ENCODE data around the gene CBLL1.

DNA sequence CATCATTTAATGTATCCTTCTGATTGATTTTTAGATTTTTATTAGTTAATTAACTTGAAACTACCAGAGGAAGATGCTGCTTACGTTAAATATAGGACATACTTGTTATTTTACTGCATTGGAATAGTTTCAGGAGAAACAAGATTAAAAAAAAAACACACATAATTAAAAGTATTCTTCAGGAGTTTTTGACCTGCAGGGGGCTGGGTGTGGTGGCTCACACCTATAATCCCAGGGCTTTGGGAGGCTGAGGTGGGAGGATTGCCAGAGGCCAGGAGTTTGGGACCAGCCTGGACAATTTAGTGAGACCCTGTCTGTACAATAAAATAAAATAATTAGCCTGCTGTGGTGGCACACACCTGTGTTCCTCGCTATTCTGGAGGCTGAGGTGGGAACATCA is 10.7 kb downstream of the CBLL1 start:
- TF ChIP-seq, protein P1, sequence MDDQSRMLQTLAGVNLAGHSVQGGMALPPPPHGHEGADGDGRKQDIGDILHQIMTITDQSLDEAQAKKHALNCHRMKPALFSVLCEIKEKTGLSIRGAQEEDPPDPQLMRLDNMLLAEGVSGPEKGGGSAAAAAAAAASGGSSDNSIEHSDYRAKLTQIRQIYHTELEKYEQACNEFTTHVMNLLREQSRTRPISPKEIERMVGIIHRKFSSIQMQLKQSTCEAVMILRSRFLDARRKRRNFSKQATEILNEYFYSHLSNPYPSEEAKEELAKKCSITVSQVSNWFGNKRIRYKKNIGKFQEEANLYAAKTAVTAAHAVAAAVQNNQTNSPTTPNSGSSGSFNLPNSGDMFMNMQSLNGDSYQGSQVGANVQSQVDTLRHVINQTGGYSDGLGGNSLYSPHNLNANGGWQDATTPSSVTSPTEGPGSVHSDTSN (IDR thresholded peaks at IDR 0.05): no peak
- TF ChIP-seq CHD2 (IDR thresholded peaks at IDR 0.05; ENCODE audit: low read length, partially characterized antibody): no peak
- TF ChIP-seq POLR2AphosphoS5 (IDR thresholded peaks at IDR 0.05; ENCODE audit: low read depth, low read length): no peak
- TF ChIP-seq EP300 (IDR thresholded peaks at IDR 0.05; ENCODE audit: borderline replicate concordance in 1 of 2, low read depth in 1 of 2, low read length in 1 of 2): no peak
- TF ChIP-seq, protein P2, sequence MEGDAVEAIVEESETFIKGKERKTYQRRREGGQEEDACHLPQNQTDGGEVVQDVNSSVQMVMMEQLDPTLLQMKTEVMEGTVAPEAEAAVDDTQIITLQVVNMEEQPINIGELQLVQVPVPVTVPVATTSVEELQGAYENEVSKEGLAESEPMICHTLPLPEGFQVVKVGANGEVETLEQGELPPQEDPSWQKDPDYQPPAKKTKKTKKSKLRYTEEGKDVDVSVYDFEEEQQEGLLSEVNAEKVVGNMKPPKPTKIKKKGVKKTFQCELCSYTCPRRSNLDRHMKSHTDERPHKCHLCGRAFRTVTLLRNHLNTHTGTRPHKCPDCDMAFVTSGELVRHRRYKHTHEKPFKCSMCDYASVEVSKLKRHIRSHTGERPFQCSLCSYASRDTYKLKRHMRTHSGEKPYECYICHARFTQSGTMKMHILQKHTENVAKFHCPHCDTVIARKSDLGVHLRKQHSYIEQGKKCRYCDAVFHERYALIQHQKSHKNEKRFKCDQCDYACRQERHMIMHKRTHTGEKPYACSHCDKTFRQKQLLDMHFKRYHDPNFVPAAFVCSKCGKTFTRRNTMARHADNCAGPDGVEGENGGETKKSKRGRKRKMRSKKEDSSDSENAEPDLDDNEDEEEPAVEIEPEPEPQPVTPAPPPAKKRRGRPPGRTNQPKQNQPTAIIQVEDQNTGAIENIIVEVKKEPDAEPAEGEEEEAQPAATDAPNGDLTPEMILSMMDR (IDR thresholded peaks at IDR 0.05): peak; percentile 54
- TF ChIP-seq RXRA (IDR thresholded peaks at IDR 0.05; ENCODE audit: borderline replicate concordance, low read depth): no peak
- TF ChIP-seq NRF1 (IDR thresholded peaks at IDR 0.05; ENCODE audit: low read depth, low read length): no peak
- no peak for TF ChIP-seq TCF12 (IDR thresholded peaks at IDR 0.05)

Measured in SK-N-SH (cell line).